Activated naive CD4-positive, alpha-beta T cell treated with anti-CD3 and anti-CD28 coated beads, Interleukin-2, amount 50 U/mL, for 24 hours (primary cell): ENCODE results near the gene KCNK7.
"Not testable (repeated sequence)": the region's sequence is repeated elsewhere in the genome, so short reads cannot be mapped to it uniquely, and the experiment has no call there.

Source experiments
- H3K27ac Mint-ChIP-seq: one replicate; pipeline ENCODE4 v1.8.0; 2021; ENCODE audit warnings: mild to moderate bottlenecking, mixed read lengths
- H3K27me3 Mint-ChIP-seq: one replicate; pipeline ENCODE4 v1.8.0; 2021; ENCODE audit warnings: mixed read lengths
- H3K36me3 Mint-ChIP-seq: one replicate; pipeline ENCODE4 v1.8.0; 2021; ENCODE audit warnings: mixed read lengths
- H3K4me1 Mint-ChIP-seq: one replicate; pipeline ENCODE4 v1.8.0; 2021; ENCODE audit warnings: mixed read lengths
- H3K4me3 Mint-ChIP-seq: one replicate; pipeline ENCODE4 v1.8.0; 2021; ENCODE audit warnings: mild to moderate bottlenecking, mixed read lengths
- H3K9me3 Mint-ChIP-seq: one replicate; pipeline ENCODE4 v1.8.0; 2021; ENCODE audit warnings: mixed read lengths

Gene KCNK7, protein sequence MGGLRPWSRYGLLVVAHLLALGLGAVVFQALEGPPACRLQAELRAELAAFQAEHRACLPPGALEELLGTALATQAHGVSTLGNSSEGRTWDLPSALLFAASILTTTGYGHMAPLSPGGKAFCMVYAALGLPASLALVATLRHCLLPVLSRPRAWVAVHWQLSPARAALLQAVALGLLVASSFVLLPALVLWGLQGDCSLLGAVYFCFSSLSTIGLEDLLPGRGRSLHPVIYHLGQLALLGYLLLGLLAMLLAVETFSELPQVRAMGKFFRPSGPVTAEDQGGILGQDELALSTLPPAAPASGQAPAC

DNA sequence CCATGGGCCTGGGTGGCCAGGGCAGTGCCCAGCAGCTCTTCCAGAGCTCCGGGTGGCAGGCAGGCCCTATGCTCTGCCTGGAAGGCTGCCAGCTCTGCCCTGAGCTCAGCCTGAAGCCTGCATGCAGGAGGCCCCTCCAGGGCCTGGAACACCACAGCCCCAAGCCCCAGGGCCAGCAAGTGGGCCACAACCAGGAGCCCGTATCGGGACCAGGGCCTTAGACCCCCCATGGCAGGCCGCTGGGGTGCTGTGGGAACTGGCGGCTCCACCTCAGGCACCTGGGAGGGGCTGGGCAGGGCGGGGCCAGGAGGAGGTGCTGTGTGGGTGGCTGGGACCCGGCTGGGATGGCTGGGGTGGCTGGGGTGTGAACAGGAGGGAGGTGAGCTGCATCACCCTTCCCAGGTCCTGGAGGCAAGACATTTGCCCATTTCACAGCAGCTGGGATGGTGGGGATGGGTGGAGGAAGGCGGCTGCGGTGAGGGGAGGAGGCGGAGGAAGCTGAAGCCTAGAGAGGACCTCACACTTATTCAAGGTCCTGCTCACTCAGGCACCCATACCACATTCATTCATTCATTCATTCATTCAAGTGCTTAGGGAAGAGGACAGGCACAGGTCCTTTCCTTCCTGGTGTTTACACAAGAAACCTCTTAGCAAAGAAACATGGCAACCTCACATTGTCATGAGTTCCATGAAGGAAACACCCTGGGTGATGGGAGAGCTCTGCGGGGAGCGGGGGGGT, at the start of gene KCNK7:
Gene KCNK7 (minus strand): TSS at position 258 of the 739 bp plus-strand sequence. CDS start 28 bp downstream, at position 230.
- H3K4me3 Mint-ChIP-seq: no peak within 1 kb of the TSS
- H3K27ac Mint-ChIP-seq: peak within 1 kb of the TSS; percentile 55
- H3K36me3 Mint-ChIP-seq: no peaks in the 10 kb centered on the region
- H3K4me1 Mint-ChIP-seq: peaks cover 10% of the 10 kb centered on the region
- H3K9me3 Mint-ChIP-seq: no peaks in the 10 kb centered on the region
- H3K27me3 Mint-ChIP-seq: no peaks in the 10 kb centered on the region

DNA sequence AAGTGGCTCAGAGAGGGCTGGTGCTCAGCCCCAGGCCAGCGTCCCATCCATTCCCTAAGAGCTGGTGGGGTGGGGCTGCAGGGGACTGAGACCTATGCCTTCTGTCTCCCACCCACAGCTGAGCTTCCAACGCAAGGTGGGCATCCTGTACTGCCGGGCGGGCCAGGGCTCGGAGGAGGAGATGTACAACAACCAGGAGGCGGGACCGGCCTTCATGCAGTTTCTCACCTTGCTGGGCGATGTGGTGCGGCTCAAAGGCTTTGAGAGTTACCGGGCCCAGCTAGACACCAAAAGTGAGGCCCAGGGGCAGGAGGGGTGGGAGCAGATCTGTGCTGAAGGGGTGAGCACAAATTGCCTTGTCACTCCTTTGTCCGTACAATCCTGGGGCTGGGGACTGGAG, 49.2 kb upstream of the KCNK7 start:
- H3K27ac Mint-ChIP-seq: no peak overlapping the region
- H3K4me3 Mint-ChIP-seq: no peak overlapping the region

DNA sequence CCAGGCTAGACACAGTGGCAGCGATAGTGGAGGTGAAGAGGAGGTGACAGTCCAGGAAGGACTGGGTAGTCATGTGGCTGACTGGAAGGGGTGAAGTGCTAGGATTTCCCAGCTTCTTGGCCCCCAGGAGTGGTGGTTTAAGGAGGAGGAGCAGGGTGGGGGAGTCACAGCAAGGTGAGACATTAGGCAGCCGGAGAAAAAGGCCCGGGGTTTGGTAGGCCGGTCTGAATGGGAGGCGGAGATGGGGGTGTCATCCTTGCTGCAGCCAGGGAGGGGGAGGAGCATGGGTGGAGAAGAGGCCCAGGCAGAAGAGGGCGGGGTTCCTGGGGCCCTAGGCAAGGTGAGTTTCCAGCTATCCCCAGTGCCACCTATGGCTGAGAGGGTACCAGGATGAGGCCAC, 48.4 kb upstream of the KCNK7 start:
- Mint-ChIP-seq H3K36me3 (no peaks in the 10 kb centered on the region), H3K4me3 (no peak overlapping the region), H3K27ac (peak overlapping the region; percentile 90), H3K4me1 (peaks cover 40% of the 10 kb centered on the region), H3K9me3 (no peaks in the 10 kb centered on the region), H3K27me3 (no peaks in the 10 kb centered on the region)

More for the DNA sequence above, 49.2 kb upstream of the KCNK7 start:
- Mint-ChIP-seq H3K4me1 (peaks cover 33% of the 10 kb centered on the region), H3K36me3 (no peaks in the 10 kb centered on the region), H3K27me3 (no peaks in the 10 kb centered on the region), H3K9me3 (no peaks in the 10 kb centered on the region)

DNA sequence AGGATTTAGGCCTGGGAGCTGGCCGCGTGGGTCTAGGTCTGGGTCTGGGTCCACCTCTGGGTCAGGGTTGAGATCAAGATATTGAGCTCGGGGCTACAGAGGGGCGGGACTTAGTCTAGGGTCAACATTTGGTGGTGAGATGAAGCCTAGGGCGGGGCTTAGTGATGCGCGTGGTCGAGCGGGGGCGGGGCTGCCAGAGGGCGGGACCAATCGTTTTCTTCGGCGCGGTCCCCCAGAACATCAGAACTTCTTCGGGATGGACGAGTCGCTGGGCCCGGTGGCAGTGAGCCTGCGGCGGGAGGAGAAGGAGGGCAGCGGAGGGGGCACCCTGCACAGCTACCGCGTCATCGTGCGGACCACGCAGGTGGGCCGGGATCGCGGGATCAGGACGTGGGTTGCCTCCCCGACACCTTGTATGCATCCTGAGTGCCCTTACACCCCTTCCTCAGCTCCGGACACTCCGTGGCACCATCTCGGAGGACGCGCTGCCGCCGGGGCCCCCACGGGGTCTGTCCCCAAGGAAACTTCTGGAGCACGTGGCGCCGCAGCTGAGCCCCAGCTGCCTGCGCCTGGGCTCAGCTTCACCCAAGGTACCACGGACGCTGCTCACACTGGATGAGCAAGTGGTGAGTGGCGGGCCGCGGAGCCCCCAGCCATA, 46.5 kb upstream of the KCNK7 start:
- Mint-ChIP-seq H3K9me3 (no peaks in the 10 kb centered on the region), H3K27me3 (no peaks in the 10 kb centered on the region), H3K4me1 (peaks cover 50% of the 10 kb centered on the region), H3K36me3 (no peaks in the 10 kb centered on the region), H3K27ac (peak overlapping the region; percentile 18), H3K4me3 (peak overlapping the region; percentile 84)

DNA sequence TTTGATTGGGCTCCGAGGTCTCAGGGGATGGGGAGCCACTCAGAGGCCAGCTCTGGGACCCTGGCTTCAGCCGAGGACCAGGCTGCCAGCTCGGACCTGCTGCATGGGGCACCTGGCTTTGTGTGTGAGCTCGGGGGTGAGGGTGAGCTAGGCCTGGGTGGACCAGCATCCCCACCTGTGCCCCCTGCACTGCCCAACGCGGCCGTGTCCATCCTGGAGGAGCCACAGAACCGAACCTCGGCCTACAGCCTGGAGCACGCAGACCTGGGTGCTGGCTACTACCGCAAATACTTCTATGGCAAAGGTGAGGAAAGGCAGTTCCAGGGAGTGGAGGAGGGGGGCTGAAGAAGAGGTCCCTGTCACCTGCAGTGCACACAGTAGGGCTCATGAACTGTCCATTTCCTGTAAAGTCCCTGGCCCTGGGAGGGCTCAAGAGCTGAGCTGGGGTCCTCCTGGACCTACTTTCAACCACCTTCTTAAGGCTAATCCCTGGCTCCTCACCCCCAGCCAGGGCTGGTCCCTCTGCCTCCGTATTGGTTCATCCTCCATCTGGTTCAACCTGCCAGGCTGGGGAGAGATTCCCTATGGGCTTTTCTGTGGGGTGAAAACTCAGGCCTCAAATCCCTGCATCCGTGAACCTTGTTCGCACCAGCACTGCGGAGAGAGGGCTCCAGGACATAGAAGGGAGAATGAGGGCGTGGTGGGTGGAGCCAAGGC, 45.9 kb upstream of the KCNK7 start:
- Mint-ChIP-seq H3K36me3 (no peaks in the 10 kb centered on the region), H3K9me3 (no peaks in the 10 kb centered on the region), H3K4me1 (peaks cover 55% of the 10 kb centered on the region), H3K27me3 (no peaks in the 10 kb centered on the region), H3K27ac (peak overlapping the region; percentile 38), H3K4me3 (peak overlapping the region; percentile 84)

DNA sequence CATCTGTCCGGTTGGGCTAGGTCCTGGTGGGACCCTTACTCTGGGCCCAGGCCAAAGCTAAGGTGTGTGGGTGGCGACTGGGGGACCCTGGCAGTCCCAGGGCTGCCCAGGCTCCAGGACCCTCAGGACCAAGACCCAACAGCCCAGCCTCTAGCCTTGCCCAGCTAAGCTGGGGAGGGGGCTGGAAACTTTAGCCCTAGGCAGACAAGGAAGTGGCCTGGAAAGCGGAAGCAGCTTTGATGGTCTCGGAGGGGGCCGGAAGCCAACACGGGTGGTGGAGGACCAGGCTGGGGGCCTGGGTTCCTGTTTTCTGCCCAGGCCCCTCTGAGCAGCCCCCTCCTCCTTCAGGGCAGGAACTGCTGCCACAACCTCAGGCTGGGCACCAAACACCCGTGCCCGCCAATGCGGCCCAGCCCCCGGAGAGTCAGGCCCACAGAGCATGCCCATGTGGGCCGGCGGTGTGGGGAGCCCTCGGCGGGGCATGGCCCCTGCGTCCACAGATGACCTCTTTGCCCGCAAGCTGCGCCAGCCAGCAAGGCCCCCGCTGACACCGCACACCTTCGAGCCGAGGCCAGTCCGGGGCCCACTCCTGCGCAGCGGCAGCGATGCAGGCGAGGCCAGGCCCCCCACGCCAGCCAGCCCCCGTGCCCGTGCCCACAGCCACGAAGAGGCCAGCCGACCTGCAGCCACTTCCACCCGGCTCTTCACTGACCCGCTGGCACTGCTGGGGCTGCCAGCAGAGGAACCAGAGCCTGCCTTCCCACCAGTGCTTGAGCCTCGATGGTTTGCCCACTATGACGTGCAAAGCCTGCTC, 45.1 kb upstream of the KCNK7 start:
- Mint-ChIP-seq H3K27me3 (no peaks in the 10 kb centered on the region), H3K27ac (peak overlapping the region; percentile 82), H3K4me1 (peaks cover 55% of the 10 kb centered on the region), H3K36me3 (no peaks in the 10 kb centered on the region), H3K4me3 (peak overlapping the region; percentile 84), H3K9me3 (no peaks in the 10 kb centered on the region)

DNA sequence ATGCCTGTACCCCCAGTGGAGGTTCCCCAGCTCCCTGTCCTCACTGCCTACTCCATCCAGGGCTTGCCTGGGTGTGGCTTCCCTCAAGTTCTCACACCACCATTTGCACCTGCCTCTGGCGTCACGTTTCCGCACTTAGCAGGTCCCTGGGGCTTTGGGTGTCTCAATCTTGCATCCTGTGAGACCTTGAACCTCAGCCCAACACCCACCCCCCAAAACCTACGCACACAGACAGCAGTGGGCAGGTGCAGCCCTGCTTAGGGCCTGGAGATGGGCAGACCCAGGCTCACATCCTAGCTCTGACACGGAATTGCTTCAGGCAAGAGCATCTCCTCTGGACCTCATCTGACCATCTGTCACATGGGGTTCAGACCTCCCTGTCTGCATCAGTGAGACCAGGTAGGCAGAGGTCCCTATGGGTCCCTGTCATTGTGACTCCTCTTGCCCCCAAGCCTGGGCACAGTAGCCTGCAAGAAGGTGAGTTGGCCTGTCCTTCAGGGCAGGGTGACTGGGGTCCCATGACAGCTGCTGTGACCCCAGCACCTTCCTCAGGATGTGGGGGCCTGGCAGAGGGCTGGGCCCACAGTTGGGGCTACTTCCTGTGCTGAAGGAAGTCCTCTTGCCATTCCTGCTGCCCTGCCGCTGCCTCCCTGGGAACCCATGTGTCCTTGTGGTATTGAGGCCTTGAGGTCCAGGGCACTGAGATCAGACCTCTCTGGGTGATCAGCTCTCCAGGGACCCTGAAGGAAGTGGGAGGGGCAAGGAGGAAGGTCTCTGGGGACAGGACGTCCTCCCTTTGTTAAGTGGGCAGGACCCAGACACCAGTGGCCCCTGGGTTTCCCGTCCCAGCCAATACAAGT, 44.3 kb upstream of the KCNK7 start:
- no peaks in the 10 kb centered on the region for H3K27me3 Mint-ChIP-seq
- H3K4me3 Mint-ChIP-seq: peak overlapping the region; percentile 84
- no peaks in the 10 kb centered on the region for H3K9me3 Mint-ChIP-seq
- H3K27ac Mint-ChIP-seq: peak overlapping the region; percentile 82
- peaks cover 55% of the 10 kb centered on the region for H3K4me1 Mint-ChIP-seq
- H3K36me3 Mint-ChIP-seq: peaks cover 2% of the 10 kb centered on the region

DNA sequence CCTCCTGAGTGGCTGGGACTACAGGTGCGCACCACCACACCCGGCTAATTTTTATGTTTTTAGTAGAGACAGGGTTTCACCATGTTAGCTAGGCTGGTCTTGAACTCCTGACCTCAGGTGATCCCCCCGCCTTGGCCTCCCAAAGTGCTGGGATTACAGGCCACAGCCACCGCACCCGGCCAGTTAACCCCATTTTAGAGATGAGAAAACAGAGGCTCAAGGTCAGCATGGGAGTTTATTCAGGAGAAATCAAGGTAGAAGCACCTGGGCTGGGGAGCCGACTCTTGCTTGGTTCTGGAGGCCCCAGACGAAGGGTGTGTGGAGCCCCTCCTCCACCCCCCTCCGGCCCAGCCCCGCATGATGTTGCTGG, 43.6 kb upstream of the KCNK7 start:
- peaks cover 56% of the 10 kb centered on the region for H3K4me1 Mint-ChIP-seq
- not testable (repeated sequence) for H3K36me3 Mint-ChIP-seq

DNA sequence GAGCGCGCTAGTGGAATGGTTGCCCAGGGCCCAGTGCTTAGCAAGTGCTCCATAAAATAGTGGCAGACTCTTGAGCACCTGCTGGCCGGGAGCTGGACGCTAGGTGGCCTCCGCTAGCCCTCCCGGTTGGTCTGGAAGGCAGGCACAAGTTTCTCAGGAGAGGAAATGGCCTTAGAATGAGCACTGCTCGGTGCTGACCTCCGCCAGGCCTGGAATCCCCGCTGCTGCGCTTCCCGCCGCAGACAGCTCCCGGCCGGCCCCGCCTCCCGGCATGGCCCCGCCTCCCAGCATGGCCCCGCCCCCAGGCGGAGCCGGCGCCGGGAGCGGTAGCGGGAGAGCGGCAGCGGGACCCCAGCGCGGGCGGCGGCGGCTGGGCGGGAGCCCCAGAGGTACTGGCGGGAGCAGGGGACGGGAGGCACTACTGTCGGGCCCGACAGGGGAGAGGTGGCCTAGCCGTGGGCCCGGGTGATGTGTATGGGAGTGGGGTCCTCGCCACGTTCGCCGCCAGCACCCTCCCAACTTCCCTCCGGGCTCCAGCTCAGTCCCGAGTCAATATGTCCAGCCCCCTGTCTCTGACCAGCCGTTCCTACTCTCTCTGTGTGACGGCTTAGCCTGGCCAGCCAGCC, 42.3 kb upstream of the KCNK7 start, which contains the start of gene SIPA1:
Gene SIPA1 (plus strand): TSS at position 308 of the 626 bp plus-strand sequence. CDS start 2,821 bp downstream, outside the sequence.
- Mint-ChIP-seq H3K27me3 (no peaks in the 10 kb centered on the region), H3K9me3 (no peaks in the 10 kb centered on the region), H3K36me3 (peaks cover 2% of the 10 kb centered on the region), H3K27ac (peak within 1 kb of the TSS; percentile 76), H3K4me3 (peak within 1 kb of the TSS; percentile 90), H3K4me1 (peaks cover 51% of the 10 kb centered on the region)

More for the DNA sequence above, 43.6 kb upstream of the KCNK7 start:
- Mint-ChIP-seq H3K4me3 (peak overlapping the region; percentile 90), H3K27ac (peak overlapping the region; percentile 69)
- H3K9me3 Mint-ChIP-seq, H3K27me3 Mint-ChIP-seq: not testable (repeated sequence)

DNA sequence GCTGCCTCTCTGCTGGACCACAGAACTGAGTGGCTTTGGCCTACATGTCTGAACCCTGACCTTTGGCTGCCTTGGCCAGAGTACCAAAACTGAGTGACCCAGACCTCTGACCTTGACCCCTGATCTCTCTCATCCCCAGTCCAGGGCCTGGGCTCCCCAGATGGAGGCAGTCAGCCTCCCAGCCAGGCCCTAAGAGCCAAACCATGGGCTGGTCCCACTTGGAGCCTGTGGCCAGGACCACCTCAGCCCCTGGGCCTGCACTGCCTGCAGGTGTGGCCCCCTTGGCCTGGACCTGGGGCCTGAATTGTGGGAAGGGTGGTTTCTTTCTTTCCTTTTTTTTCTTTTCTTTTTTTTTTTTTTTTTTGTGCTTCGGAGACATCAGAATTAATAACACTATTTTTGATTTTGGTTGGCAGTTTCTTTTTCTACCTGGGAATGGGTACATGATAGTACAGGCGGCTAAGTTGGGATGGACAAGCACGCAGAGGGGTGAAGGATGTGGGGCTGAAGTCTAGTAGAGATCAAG, 41.5 kb upstream of the KCNK7 start:
- Mint-ChIP-seq H3K36me3 (peaks cover 2% of the 10 kb centered on the region), H3K4me3 (peak overlapping the region; percentile 90), H3K4me1 (peaks cover 51% of the 10 kb centered on the region), H3K9me3 (no peaks in the 10 kb centered on the region), H3K27ac (peak overlapping the region; percentile 76), H3K27me3 (no peaks in the 10 kb centered on the region)

DNA sequence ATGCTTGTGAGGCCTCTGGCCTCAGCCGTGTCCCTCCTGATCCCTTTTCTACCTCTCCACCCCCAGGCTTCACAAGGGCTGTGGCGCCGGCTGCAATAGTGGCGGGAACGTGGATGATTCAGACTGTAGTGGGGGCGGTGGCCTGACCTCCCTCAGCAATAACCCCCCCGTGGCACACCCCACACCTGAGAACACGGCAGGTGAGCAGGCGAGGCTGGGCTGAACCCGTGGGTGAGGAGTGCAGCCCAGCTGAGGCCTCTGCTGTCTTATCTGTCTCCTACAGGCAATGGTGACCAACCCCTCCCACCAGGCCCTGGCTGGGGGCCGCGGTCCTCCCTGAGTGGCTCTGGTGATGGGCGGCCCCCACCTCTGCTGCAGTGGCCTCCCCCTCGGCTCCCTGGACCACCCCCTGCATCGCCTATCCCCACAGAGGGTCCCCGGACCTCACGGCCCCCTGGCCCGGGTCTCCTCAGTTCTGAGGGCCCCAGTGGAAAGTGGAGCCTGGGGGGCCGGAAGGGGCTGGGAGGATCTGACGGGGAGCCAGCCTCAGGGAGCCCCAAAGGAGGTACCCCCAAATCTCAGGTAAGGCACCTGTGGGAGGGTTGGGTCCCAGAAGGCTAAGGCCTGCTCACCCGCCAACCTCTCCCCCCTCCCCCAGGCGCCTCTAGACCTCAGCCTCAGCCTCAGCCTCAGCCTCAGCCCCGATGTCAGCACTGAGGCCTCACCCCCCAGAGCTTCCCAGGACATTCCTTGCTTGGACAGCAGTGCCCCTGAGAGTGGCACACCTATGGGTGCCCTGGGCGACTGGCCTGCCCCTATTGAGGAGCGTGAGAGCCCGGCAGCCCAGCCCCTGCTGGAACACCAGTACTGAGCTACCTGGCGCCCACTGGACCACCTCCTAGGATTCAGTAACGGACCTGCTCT, 40.8 kb upstream of the KCNK7 start:
- no peaks in the 10 kb centered on the region for H3K27me3 Mint-ChIP-seq
- H3K9me3 Mint-ChIP-seq: no peaks in the 10 kb centered on the region
- H3K4me3 Mint-ChIP-seq: peak overlapping the region; percentile 58
- H3K36me3 Mint-ChIP-seq: peaks cover 2% of the 10 kb centered on the region
- peak overlapping the region; percentile 76 for H3K27ac Mint-ChIP-seq
- H3K4me1 Mint-ChIP-seq: peaks cover 43% of the 10 kb centered on the region

DNA sequence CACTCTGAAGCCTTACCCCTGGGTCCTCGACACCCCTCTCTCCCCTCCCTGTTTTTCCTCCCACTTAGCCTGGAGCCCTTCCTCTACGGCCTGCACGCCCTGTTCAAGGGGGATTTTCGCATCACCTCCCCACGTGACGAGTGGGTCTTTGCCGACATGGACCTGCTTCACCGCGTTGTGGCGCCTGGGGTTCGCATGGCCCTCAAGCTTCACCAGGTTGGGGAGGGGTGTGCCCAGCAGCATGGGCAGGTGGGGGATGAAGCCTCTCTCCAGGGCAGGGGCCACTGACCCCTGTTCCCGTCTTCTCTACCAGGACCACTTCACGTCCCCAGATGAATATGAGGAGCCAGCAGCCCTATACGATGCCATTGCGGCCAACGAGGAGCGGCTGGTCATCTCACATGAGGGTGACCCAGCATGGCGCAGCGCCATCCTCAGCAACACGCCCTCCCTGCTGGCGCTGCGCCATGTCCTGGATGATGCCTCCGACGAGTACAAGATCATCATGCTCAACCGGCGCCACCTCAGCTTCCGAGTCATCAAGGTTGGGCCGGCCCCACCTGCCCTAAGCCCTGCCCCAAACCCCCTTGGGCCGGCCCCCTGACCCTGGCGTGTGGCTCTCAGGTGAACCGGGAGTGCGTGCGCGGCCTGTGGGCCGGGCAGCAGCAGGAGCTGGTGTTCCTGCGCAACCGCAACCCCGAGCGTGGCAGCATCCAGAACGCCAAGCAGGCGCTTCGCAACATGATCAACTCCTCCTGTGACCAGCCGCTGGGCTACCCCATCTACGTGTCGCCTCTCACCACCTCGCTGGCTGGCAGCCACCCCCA, 39.5 kb upstream of the KCNK7 start:
- Mint-ChIP-seq H3K27ac (no peak overlapping the region), H3K4me1 (peaks cover 35% of the 10 kb centered on the region), H3K4me3 (no peak overlapping the region), H3K27me3 (no peaks in the 10 kb centered on the region), H3K9me3 (no peaks in the 10 kb centered on the region), H3K36me3 (peaks cover 2% of the 10 kb centered on the region)
